ENCODE measurements around the gene PHKA2.
A peak's percentile ranks its signal among the peaks of the same experiment; 100 is the strongest.

PHKA2 gene

GRCh38 chrX:18906286-18906685 lies 77.6 kb downstream of the PHKA2 start:
- H3K27ac ChIP-seq = no peak overlapping the region
- no peak for TF ChIP-seq CTCF (conservative IDR thresholded peaks at IDR 0.05)

GRCh38 chrX:18900401-18900976 lies 83.4 kb downstream of the PHKA2 start:
- no peak for TF ChIP-seq CTCF (conservative IDR thresholded peaks at IDR 0.05)
- no peak overlapping the region for H3K27ac ChIP-seq

GRCh38 chrX:18899796-18900380 lies 84.0 kb downstream of the PHKA2 start:
- peak; percentile 69 for TF ChIP-seq CTCF (conservative IDR thresholded peaks at IDR 0.05)
- no peak overlapping the region for H3K27ac ChIP-seq

- H3K27ac ChIP-seq = no peak overlapping the region
- no peak for TF ChIP-seq CTCF (conservative IDR thresholded peaks at IDR 0.05)
These were observed 85.4 kb downstream of the PHKA2 start for GRCh38 chrX:18898492-18898891.

GRCh38 chrX:18898091-18898490 lies 85.8 kb downstream of the PHKA2 start:
- TF ChIP-seq CTCF (conservative IDR thresholded peaks at IDR 0.05) = no peak
- no peak overlapping the region for H3K27ac ChIP-seq

- no peak for TF ChIP-seq CTCF (conservative IDR thresholded peaks at IDR 0.05)
- H3K27ac ChIP-seq = no peak overlapping the region
These were observed 86.3 kb downstream of the PHKA2 start for GRCh38 chrX:18897611-18898010.

GRCh38 chrX:18896680-18897544 lies 87.0 kb downstream of the PHKA2 start:
- TF ChIP-seq CTCF (conservative IDR thresholded peaks at IDR 0.05) = no peak
- H3K27ac ChIP-seq = no peak overlapping the region
